ENCODE data around the gene GLI3.

- TF ChIP-seq EZH2 (IDR thresholded peaks at IDR 0.05; ENCODE audit: insufficient read depth, poor library complexity, severe bottlenecking): no peak
- no peak for TF ChIP-seq EZH2phosphoT487 (IDR thresholded peaks at IDR 0.05; ENCODE audit: insufficient read depth, low read depth)
These were observed 1.8 kb upstream of the GLI3 start for GRCh38 chr7:42238709-42239366.

All from GM23248 (cell line).